ENCODE measurements around the gene KRT16.
"Not testable (repeated sequence)": the region's sequence is repeated elsewhere in the genome, so short reads cannot be mapped to it uniquely, and the experiment has no call there.

- TF ChIP-seq, protein P1, sequence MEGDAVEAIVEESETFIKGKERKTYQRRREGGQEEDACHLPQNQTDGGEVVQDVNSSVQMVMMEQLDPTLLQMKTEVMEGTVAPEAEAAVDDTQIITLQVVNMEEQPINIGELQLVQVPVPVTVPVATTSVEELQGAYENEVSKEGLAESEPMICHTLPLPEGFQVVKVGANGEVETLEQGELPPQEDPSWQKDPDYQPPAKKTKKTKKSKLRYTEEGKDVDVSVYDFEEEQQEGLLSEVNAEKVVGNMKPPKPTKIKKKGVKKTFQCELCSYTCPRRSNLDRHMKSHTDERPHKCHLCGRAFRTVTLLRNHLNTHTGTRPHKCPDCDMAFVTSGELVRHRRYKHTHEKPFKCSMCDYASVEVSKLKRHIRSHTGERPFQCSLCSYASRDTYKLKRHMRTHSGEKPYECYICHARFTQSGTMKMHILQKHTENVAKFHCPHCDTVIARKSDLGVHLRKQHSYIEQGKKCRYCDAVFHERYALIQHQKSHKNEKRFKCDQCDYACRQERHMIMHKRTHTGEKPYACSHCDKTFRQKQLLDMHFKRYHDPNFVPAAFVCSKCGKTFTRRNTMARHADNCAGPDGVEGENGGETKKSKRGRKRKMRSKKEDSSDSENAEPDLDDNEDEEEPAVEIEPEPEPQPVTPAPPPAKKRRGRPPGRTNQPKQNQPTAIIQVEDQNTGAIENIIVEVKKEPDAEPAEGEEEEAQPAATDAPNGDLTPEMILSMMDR (IDR thresholded peaks at IDR 0.05): not testable (repeated sequence)
- TF ChIP-seq POLR2AphosphoS5 (IDR thresholded peaks at IDR 0.05): not testable (repeated sequence)
Observed at GRCh38 chr17:41582061-41582968, 30.3 kb downstream of the KRT16 start.

All from transverse colon (tissue), 4 donors.